EL (cell line): ENCODE results near the gene AIF1.

Source experiments
- DNase-seq: peaks from one replicate; pipeline ENCODE4 v3.0.0-alpha.2; 2016

Gene AIF1

DNA sequence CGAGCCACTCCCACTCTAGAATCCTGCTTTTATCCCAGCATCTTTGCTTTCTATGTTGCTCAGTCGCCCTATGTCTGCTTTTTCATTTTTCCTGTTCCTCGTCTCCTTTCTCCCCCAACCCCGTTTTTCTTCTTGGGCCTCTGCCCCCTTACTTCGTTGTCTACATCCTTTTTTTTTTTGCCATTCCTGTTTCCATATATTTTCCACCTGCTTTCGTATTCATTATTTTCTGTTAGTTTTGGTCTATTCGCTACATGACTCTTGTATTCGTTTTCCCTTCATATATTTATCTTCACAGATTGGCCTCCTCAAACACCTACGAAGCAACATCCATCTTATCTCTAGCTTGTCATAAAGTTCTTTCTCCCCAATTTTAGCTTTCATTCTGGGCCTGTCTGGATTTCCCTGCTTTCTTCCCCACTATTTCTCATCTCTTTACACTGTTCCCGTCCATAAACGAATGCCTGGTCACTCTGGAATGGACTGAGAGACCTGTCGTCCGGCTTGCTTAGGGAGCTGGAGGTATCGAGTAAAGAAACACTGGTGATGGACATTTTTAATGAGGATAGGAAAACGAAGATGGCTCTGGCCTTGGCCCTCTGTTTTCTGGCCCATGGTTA, 6.4 kb downstream of the AIF1 start:
- DNase-seq: no peak

DNA sequence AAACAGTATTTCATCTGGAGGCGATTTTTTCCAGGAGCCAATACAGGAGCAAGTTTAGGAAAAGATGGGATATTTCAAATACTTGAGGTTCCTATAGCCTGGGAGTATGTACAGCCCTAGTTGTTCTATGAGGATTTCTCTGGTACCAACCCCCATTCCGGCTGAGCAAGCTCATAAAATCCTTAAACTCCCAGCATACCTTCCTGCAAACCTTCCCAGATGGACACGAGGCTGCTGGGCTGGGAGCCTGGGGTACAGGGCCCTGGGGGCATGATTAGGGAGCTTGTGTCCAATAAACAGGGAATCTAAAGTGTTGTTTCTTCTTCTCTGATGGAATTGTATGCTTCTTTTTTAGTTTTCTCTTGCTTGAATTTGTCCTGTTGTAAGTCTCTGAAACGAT, 7.0 kb downstream of the AIF1 start:
- peak; percentile 48 for DNase-seq

DNA sequence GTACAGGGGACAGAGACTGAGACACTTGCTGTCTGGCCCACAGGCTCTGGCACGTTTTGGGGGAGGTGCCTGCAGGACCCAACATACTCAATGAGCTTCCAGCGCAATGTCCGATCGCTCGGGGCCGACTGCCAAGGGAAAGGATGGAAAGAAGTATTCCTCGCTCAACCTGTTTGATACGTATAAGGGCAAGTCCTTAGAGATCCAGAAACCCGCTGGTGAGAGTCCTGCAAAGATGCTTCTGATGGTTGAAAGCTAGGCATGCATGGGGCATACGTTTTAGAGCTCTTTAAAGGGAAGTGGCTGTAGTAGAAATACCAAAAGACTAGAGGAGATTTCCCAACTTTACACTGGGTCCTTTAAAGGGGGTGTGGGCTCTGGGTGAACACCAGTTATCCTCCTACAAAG, 7.7 kb downstream of the AIF1 start:
- DNase-seq: no peak

DNA sequence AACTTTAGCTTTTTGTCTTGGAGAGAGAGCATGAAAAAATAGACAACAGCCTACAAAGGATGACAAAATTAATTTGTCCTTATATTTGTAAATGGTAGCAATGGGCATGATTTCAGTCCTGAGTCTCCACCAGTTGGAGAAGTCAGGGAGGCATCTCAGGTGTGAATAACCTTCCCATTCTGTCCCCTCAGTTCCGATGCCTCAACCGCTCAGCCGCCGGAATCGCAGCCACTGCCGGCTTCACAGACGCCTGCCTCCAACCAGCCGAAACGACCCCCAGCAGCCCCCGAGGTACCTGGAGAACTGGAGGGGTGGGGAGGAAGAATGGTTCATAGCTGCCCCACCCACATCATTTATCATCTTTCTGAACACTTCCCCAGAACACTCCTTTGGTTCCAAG, 9.0 kb downstream of the AIF1 start:
- DNase-seq: no peak

DNA sequence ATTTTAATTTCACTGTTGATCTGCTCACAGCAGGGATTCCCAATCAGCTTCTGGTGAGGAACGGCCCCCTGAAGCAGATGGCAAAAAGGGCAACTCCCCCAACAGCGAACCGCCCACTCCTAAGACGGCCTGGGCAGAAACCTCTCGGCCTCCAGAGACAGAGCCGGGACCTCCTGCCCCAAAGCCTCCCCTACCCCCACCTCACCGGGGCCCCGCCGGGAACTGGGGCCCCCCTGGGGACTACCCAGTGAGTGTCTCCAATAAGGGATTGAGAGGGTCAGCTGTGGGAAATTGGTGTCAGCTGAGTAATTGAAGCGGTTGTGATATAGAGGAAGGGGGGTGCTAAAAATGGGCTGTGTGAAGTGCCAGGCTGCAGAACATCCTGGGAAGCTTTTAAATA, 11.9 kb downstream of the AIF1 start:
- DNase-seq: no peak

DNA sequence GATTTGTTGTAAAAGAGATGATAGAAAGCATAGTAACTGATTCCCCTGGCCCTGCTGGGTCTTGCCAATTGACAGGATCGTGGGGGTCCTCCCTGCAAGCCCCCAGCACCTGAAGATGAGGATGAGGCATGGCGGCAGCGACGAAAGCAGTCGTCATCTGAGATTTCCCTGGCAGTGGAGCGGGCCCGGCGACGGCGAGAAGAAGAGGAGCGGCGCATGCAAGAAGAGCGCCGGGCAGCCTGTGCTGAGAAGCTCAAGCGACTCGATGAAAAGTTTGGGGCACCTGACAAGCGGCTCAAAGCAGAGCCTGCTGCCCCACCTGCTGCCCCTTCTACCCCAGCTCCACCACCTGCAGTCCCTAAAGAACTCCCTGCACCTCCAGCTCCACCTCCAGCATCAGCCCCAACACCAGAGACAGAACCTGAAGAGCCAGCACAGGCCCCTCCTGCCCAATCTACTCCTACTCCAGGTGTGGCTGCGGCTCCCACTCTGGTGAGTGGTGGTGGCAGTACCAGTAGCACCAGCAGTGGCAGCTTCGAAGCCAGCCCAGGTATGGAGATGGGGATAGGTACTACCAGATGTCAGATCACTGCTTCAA, 12.8 kb downstream of the AIF1 start:
- DNase-seq: no peak

DNA sequence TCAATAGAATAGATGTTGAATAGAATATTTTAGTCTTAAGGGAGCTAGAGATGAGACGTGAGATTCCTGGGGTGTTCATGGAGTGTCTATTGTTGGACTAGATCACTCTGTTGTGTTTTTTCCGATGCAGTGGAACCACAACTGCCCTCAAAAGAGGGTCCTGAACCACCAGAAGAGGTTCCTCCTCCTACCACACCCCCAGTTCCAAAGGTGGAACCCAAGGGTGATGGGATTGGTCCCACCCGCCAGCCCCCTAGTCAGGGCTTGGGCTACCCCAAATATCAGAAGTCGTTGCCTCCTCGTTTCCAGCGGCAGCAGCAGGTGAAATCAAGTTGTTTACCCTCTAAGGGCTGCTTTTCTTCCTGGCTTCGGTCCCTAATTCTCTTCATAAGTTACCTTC, 14.0 kb downstream of the AIF1 start:
- DNase-seq: no peak

DNA sequence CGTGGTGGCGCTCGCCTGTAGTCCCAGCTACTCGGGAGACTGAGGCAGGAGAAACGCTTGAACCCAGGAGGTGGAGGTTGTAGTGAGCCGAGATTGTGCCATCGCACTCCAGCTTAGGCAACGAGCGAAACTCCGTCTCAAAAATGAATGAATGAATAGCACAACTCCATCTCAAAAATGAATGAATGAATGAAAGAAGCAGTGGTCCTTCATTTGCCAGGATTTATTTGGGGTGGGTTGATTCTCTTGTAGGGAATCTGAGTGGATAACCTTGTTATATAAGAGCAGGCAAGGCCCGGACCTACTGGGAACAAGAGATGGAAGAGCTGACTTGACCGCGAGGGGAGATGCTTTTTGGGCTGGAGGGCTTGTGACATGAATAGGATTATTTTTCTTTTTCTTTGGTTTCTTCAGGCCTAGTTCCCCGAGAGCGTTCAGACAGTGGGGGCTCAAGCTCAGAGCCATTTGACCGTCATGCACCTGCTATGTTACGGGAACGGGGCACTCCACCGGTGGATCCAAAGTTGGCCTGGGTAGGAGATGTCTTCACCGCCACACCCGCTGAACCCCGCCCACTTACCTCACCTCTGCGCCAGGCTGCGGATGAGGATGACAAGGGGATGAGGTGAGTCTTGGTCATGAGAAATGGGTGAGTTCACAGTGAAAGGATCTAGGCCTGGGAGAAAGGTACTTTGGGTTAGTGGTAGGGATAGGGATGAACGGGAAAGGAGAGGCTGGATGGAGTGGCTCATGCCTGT, 15.3 kb downstream of the AIF1 start:
- no peak for DNase-seq

DNA sequence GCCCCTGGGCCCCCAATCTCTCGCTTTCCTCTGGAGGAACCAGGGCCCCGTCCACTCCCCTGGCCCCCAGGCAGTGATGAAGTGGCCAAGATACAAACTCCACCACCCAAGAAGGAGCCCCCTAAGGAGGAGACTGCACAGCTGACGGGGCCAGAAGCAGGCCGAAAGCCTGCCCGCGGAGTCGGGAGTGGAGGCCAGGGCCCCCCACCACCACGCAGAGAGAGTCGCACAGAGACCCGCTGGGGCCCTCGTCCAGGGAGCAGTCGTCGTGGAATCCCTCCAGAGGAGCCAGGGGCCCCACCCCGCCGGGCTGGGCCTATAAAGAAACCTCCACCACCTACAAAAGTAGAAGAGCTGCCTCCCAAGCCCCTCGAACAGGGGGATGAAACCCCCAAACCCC, 16.2 kb downstream of the AIF1 start:
- DNase-seq: no peak

DNA sequence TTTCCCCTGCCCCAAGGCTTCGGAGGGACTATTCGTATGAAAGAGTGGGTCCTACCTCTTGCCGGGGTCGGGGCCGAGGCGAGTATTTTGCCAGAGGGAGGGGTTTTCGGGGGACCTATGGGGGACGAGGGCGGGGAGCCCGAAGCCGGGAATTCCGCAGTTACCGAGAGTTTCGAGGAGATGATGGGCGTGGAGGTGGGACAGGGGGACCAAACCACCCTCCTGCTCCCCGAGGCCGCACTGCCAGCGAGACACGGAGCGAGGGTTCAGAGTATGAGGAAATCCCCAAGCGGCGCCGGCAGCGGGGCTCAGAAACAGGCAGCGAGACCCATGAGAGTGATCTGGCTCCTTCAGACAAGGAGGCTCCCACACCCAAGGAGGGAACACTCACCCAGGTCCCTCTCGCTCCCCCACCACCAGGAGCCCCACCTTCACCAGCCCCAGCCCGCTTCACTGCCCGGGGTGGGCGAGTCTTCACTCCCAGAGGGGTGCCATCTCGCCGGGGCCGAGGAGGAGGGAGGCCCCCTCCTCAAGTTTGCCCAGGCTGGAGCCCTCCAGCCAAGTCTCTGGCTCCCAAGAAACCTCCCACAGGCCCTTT, 16.7 kb downstream of the AIF1 start:
- no peak for DNase-seq

DNA sequence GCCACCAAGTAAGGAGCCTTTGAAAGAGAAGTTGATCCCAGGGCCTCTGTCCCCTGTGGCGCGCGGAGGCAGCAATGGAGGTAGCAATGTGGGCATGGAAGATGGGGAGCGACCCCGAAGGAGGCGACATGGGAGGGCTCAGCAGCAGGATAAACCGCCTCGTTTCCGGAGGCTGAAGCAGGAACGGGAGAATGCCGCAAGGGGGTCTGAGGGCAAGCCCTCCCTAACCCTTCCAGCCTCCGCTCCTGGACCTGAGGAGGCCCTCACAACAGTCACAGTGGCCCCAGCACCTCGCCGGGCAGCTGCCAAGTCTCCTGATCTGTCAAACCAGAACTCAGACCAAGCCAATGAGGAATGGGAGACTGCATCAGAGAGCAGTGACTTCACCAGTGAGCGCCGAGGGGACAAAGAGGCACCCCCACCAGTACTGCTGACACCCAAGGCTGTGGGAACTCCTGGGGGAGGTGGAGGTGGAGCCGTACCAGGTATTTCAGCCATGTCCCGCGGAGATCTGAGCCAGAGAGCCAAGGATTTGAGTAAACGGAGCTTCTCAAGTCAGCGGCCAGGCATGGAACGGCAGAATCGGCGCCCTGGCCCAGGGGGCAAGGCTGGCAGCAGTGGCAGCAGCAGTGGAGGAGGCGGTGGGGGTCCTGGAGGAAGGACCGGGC, 17.4 kb downstream of the AIF1 start:
- no peak for DNase-seq

DNA sequence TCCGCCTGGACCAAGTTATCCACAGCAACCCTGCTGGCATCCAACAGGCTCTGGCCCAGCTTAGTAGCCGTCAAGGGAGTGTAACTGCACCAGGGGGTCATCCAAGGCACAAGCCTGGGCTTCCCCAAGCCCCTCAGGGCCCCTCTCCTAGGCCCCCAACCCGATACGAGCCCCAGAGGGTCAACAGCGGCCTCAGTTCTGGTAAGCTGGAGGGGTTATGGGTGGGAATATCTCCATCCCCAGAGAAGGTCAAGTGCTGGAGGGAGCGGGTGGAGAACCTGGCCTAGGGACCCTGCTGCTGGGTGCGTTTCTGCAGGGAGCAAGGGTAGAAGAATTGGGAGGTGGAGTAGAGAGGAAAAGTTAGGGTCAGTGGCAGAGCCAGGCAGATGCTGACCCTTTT, 18.4 kb downstream of the AIF1 start:
- DNase-seq: no peak

DNA sequence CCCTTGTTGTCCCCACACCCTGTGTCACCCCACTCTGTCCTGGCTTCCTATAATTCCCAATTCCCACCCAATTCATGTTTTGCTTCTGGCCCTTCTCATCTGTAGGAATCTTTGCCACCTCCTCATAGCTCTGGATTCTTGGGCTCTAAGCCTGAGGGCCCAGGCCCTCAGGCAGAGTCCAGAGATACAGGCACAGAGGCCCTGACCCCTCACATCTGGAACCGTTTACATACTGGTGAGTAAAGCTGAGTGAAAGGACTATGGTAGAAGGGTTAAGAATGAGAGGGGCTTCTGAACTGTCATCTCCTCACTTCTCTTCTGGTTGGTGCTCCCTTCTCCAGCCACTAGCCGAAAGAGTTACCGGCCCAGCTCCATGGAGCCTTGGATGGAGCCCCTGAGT, 19.1 kb downstream of the AIF1 start:
- DNase-seq: peak; percentile 69

DNA sequence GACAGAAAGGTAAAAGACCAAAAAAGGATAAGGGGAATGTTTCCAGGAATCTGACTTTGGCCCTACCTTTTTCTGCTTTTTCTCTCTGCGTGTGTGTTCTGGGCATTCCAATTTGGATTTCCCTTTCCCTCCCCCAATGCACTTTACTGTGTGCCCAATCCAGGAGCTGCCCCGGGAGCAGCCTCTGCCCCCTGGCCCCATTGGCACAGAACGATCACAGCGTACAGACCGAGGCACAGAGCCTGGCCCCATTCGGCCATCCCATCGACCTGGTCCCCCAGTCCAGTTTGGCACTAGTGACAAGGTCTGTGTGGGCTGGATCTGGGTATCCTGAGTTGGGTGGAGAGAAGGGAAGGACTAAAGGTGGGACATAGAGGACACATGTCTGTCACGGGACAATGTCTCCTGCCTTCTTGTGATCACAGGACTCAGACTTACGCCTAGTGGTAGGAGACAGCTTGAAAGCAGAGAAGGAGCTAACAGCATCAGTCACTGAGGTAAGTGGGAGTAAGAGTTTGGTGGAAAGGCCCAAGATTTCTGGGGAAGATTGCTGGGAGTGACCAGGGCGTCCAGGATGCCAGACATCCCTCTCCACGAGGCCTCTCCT, 20.0 kb downstream of the AIF1 start:
- DNase-seq: no peak

DNA sequence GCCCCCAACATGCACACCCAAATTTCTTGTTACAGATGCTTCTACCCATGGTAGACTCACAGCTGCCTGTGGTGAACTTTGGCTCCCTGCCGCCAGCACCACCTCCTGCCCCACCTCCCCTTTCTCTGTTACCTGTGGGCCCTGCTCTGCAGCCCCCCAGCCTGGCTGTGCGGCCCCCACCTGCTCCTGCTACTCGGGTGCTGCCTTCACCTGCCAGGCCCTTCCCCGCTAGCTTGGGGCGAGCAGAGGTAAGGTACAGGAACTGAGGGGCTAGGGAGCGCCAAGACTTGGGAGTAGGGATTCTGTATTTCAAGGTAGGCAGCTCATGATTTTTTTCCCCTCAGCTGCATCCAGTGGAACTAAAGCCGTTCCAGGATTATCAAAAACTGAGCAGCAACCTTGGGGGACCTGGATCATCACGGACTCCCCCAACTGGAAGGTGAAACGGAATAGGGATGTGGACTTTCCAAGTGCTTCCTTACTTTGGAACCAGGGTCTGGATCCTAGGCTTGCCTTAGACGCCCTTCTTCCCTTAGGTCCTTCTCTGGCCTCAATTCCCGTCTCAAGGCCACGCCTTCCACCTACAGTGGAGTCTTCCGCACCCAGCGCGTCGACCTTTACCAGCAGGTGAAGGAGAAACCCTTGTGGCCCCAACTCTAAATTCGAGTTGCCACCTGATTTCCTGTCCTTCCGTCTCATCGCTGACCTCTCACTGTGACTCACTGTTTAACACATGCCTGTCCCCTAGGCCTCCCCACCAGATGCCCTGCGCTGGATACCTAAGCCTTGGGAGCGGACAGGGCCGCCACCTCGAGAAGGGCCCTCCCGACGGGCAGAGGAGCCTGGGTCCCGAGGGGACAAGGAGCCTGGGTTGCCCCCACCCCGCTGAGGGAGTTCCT, 21.9 kb downstream of the AIF1 start:
- no peak for DNase-seq

DNA sequence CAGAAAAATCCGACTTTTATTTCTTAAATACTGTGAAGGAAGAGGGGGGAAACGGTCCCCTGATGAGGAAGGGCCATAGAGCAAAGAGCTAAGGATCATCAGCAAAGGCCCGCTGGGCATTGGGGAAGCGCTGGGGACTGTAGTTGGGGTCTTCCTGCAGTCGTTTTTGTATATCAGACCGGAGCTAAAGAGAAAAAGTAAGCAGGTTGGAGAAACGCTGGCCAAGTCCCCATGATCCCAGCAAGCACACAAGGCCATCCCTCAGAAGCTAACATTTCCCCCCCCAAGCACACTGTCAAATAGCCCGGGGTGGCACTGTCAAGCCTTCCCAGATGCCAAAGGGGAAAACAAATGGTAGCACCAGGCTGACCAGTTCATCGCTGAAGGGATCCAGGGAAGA, 24.0 kb downstream of the AIF1 start:
- DNase-seq: no peak

DNA sequence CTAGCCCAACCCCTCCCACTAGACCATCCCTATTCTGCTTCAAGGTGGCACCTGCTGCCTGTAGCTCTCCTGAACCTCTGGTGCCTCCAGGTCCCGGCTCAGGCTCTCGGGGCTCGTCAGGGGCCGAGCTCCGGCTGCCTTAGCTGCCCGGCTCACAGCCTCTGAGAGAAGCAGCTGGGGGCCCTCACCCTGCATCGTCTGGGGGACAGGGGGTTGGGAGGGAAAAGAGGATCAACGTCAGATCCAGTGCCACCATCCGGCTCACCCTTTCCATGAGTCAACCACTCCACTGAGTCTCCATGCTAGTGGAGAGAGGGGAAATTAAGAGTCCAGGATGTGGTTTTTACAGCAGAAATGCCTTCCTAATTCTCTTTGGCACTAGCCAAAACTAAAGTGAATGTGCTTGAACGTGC, 24.4 kb downstream of the AIF1 start:
- DNase-seq: peak; percentile 75

DNA sequence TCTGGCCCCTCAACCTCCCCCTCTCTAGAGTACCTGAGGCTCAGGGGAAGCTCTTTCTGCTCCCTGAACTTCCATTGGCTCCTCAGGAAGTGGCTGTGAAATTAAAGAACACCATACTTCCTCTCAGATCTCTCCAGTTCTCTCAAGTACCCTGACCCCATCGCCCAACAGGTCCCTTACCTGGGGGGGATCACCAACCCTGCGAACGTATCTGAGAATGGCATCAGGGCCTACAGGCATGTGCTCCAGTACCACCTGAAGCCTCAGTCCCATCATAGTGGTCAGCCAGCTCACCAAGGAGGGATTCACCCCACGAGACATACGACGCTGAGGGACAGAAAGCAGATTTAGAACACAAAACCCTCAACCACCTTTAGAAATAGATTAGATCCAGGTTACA, 25.6 kb downstream of the AIF1 start:
- no peak for DNase-seq

DNA sequence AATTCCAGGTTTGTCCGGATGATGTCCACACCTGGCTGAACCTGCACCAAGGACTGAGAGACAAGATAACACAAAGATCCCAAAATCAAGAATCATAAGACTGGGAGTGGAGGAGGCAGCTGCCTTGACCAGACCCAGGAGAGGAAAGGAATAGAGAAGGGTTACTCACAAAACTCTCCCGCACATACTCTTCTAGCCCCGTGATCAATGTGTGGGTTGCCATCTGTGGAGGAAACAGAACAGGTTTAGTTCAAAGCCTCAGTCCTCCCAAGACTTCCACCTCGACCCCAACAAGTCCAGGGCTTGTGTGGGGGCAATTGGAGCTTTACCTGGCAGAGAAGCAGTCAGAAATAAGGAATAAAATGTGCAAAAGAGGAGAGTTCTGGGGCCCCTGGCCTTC, 26.3 kb downstream of the AIF1 start:
- no peak for DNase-seq

DNA sequence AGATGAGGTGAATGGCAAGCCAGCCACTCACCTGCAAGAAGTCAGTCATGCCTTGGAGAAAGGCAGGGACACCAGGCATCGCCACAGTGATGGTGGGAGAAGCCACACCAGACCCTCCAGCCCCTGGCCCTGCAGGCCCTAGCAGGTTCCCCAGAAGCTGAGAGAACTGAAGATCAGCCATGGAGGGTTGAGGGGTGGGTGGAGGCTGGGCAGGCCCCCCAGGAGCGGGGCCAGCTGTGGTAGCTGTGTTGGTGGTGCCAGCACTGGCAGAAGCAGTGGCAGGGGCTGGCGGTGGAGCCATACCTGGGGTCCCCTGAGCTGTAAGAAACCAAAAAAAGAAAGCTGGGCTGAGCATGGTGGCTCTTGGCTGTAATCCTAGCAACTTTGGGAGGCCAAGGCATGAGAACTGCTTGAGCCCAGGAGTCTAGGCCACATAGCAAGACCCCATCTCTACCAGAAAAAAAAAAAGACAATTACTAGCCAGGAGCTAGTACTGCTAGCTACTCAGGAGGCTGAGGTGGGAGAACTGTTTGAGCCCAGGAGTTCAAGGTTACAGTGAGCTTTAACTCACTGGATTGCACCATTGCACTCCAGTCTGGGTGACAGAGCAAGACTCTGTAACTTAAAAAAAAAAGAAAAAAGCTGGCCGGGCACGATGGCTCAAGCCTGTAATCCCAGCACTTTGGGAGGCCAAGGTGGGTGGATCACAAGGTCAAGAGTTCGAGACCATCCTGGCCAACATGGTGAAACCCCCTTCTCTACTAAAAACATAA, 27.9 kb downstream of the AIF1 start:
- DNase-seq: no peak

DNA sequence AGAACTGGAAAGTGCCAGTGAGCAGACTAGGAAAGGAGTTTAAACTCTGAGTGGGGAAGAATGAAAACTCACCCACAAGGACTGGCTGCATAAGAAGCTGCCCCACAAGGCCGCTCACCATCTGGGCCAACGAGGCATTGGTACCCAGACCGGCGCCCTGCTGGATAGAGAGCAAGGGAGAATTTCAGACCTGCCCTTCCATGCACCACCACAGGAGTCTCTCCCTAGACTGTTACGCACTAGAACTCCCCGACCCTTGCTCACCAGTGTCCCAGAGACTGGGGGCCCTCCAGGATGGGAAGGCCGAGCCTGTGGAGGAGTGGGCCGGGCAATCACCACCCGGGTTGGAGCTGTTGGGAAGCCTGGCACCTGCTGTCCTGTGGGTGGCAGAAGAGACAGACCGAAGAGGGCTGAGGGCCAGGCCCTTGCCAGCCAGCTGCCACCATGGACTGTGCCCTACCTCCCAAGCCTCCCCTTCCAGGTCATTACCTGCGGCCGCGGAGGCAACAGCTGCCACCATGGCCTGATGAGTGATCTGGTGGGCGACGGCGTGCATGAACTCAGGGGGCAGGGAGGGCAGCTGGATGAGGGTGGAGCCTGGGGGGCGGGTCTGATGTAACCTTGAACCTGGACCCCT, 28.9 kb downstream of the AIF1 start:
- no peak for DNase-seq
